HCT116 (cell line): ENCODE results near the gene GAPT. TPM values are rescaled to one million over a fixed set of nuclear protein-coding genes. Genes with fewer than 3 reads are reported as not detected.

ENCODE experiments used
- ATAC-seq: fragments of 200-7000 bp; cut with Tn5 transposase; 2 replicates; pipeline ENCODE4 v1.9.1; 2020; ENCODE audit warnings: mild to moderate bottlenecking, moderate library complexity
- BruUV-seq: library from RNA; stranded (reverse); fragments of 400-500 nt; replicated peaks from 2 replicates; lab custom pipeline; 2021; lab: Mats Ljungman, UMichigan
- CTCF ChIA-PET: fragments of 300-600 bp; sonication (Branson Sonifier 250); formaldehyde crosslinking; loops from one replicate; lab custom pipeline; 2021; ENCODE audit warnings: antibody characterized with exemption; lab: Charles Lee
- POLR2A ChIA-PET: fragments of 300-600, 350-600 bp; sonication (Branson Sonifier 250); formaldehyde crosslinking; loops from one replicate; lab custom pipeline; 2021; ENCODE audit warnings: antibody characterized with exemption; lab: Charles Lee
- RAD21 ChIA-PET, 2 experiments: fragments of 300-600 bp; sonication (Branson Sonifier 250); formaldehyde crosslinking; loops; one replicate each; lab custom pipeline; 2023; ENCODE audit warnings: low total read pairs in 2 of 2; ENCODE audit not compliant: uncharacterized antibody in 2 of 2, unreplicated experiment in 2 of 2, low non-redundant PET in 1 of 2; lab: Charles Lee
- DNase-seq: peaks from one replicate; pipeline ENCODE4 v3.0.0-alpha.2; 2010; ENCODE audit warnings: low read depth, low spot score
- H2AFZ ChIP-seq: fragments of 200-600 bp; shearing (Covaris generic), sonication (generic); 2 replicates; pipeline ENCODE4 v1.6.1; 2017; ENCODE audit warnings: low read depth, mixed run types, mixed read lengths, antibody characterized with exemption, low read length; ENCODE audit not compliant: poor library complexity, severe bottlenecking
- H3K27ac ChIP-seq: 2 replicates; pipeline ENCODE4 v1.5.1; 2012; ENCODE audit warnings: low read depth, low read length
- H3K27me3 ChIP-seq: fragments of 200-600 bp; sonication (generic); 2 replicates; pipeline ENCODE4 v1.6.1; 2016; ENCODE audit warnings: mixed run types, low read length, mixed read lengths; ENCODE audit not compliant: insufficient read depth
- H3K36me3 ChIP-seq, 2 experiments: fragments of 200-500 bp in 1 of 2; fragments of 200-600 bp in 1 of 2; sonication (Bioruptor generic) in 1 of 2; sonication (generic) in 1 of 2; 2 replicates each; pipeline versions ENCODE4 v1.5.1 to v1.6.1; 2014 to 2016; ENCODE audit warnings: low read length in 2 of 2, inconsistent platforms in 1 of 2, mixed read lengths in 1 of 2, mixed run types in 1 of 2; ENCODE audit not compliant: insufficient read depth in 2 of 2, control insufficient read depth in 1 of 2
- H3K4me1 ChIP-seq, 2 experiments: fragments of 200-600 bp in 1 of 2; sonication (generic) in 1 of 2; 2 replicates each; pipeline versions ENCODE4 v1.5.1 to v1.6.1; 2012 to 2017; ENCODE audit warnings: low read length in 2 of 2, inconsistent platforms in 1 of 2, mild to moderate bottlenecking in 1 of 2, mixed read lengths in 1 of 2, mixed run types in 1 of 2, moderate library complexity in 1 of 2; ENCODE audit not compliant: insufficient read depth in 2 of 2, control insufficient read depth in 1 of 2
- H3K4me2 ChIP-seq: fragments of 200-600 bp; sonication (generic); 2 replicates; pipeline ENCODE4 v1.6.1; 2017; ENCODE audit warnings: mixed run types, low read length, mixed read lengths
- H3K4me3 ChIP-seq, 2 experiments: fragments of 200-600 bp in 1 of 2; sonication (generic) in 1 of 2; replicated peaks in 1 of 2; 2 replicates each; pipeline ENCODE4 v1.5.1; 2011 to 2016; ENCODE audit warnings: low read length in 2 of 2, control low read depth in 1 of 2, low read depth in 1 of 2, mild to moderate bottlenecking in 1 of 2, mixed read lengths in 1 of 2, mixed run types in 1 of 2
- H3K79me2 ChIP-seq: fragments of 200-600 bp; sonication (generic); 2 replicates; pipeline ENCODE4 v1.6.1; 2017; ENCODE audit warnings: mild to moderate bottlenecking, mixed run types, low read length, moderate library complexity, mixed read lengths; ENCODE audit not compliant: insufficient read depth
- H3K9ac ChIP-seq: fragments of 200-600 bp; sonication (generic); 2 replicates; pipeline ENCODE4 v1.6.1; 2016; ENCODE audit warnings: low read length, mixed read lengths
- H3K9me2 ChIP-seq: fragments of 200-600 bp; sonication (generic), shearing (Covaris generic); 2 replicates; pipeline ENCODE4 v1.6.1; 2017; ENCODE audit warnings: mixed run types, mild to moderate bottlenecking, moderate library complexity; ENCODE audit not compliant: insufficient read depth
- H3K9me3 ChIP-seq, 2 experiments: fragments of 200-500 bp in 1 of 2; fragments of 200-600 bp in 1 of 2; sonication (Bioruptor generic) in 1 of 2; sonication (generic) in 1 of 2; 2 replicates each; pipeline ENCODE4 v1.6.1; 2014 to 2017; ENCODE audit warnings: low read length in 2 of 2, mixed read lengths in 2 of 2, inconsistent platforms in 1 of 2, low read depth in 1 of 2, mild to moderate bottlenecking in 1 of 2, mixed run types in 1 of 2, moderate library complexity in 1 of 2; ENCODE audit not compliant: control insufficient read depth in 1 of 2, insufficient read depth in 1 of 2
- H4K20me1 ChIP-seq: fragments of 200-600 bp; sonication (generic), shearing (Covaris generic); 2 replicates; pipeline ENCODE4 v1.6.1; 2017; ENCODE audit warnings: mixed run types, mild to moderate bottlenecking, moderate library complexity; ENCODE audit not compliant: insufficient read depth
- ATF3 ChIP-seq: IDR thresholded peaks from 2 replicates; pipeline ENCODE4 v1.6.1; 2012
- CBX3 ChIP-seq: IDR thresholded peaks from 2 replicates; pipeline ENCODE4 v1.6.1; 2012; ENCODE audit warnings: low read depth
- CEBPB ChIP-seq: IDR thresholded peaks from 2 replicates; pipeline ENCODE4 v1.6.1; 2012; ENCODE audit warnings: low read depth
- CTCF ChIP-seq, 3 experiments: fragments of 200-600 bp in 1 of 3; sonication (generic) in 1 of 3; IDR thresholded peaks in 2 of 3; conservative IDR thresholded peaks in 1 of 3; 2 replicates each; pipeline ENCODE4 v1.5.1; 2012 to 2017; ENCODE audit warnings: low read depth in 2 of 3, low read length in 2 of 3, antibody characterized with exemption in 1 of 3, borderline replicate concordance in 1 of 3, control low read depth in 1 of 3, mild to moderate bottlenecking in 1 of 3, mixed read lengths in 1 of 3, mixed run types in 1 of 3, moderate library complexity in 1 of 3; ENCODE audit not compliant: insufficient read depth in 1 of 3
- EGR1 ChIP-seq: IDR thresholded peaks from 2 replicates; pipeline ENCODE4 v1.6.1; 2012; ENCODE audit warnings: low read depth
- ELF1 ChIP-seq: IDR thresholded peaks from 2 replicates; pipeline ENCODE4 v1.6.1; 2012; ENCODE audit warnings: low read depth, borderline replicate concordance
- EZH2phosphoT487 ChIP-seq: fragments of 200-600 bp; IDR thresholded peaks from 2 replicates; pipeline ENCODE4 v1.6.1; 2018; ENCODE audit warnings: antibody characterized with exemption, borderline replicate concordance
- JUND ChIP-seq: IDR thresholded peaks from 2 replicates; pipeline ENCODE4 v1.6.1; 2012
- POLR2A ChIP-seq: IDR thresholded peaks from 2 replicates; pipeline ENCODE4 v1.7.0; 2011; ENCODE audit warnings: borderline replicate concordance; ENCODE audit not compliant: insufficient read depth, insufficient read length; ENCODE audit errors: extremely low read depth
- POLR2AphosphoS5 ChIP-seq: IDR thresholded peaks from 2 replicates; pipeline ENCODE4 v1.6.1; 2011; ENCODE audit warnings: mild to moderate bottlenecking, low read depth, low read length, moderate library complexity
- SRF ChIP-seq: IDR thresholded peaks from 2 replicates; pipeline ENCODE4 v1.6.1; 2012; ENCODE audit warnings: low read depth
- TCF7L2 ChIP-seq: IDR thresholded peaks from 2 replicates; pipeline ENCODE4 v1.7.0; 2011; ENCODE audit warnings: borderline replicate concordance, inconsistent platforms; ENCODE audit not compliant: insufficient read depth, insufficient read length; ENCODE audit errors: extremely low read depth
- YY1 ChIP-seq: IDR thresholded peaks from 2 replicates; pipeline ENCODE4 v1.6.1; 2011; ENCODE audit warnings: low read length, low read depth, moderate library complexity, mild to moderate bottlenecking; ENCODE audit not compliant: insufficient replicate concordance; ENCODE audit errors: extremely low read depth
- ZFX ChIP-seq: fragments of 450-650 bp; IDR thresholded peaks from 2 replicates; pipeline ENCODE4 v1.6.1; 2017
- ZNF274 ChIP-seq: fragments of 200-500 bp; sonication (Bioruptor generic); IDR thresholded peaks from 2 replicates; pipeline ENCODE4 v1.6.1; 2014; ENCODE audit warnings: mild to moderate bottlenecking, low read depth, low read length, inconsistent platforms
- intact Hi-C: fragments of 100-400 bp; cut with micrococcal nuclease; formaldehyde crosslinking; loops from 2 replicates; pipeline ENCODE4 v1.10.0; 2022
- total RNA-seq: library from RNA; stranded (reverse); gene quantifications from one replicate; pipeline ENCODE4 v1.2.1, GENCODE V29; 2021; ENCODE audit not compliant: unreplicated experiment
- TF ChIP-seq, protein P1 (sequence below): IDR thresholded peaks from 2 replicates; pipeline ENCODE4 v1.6.1; 2012; ENCODE audit warnings: low read depth

Gene GAPT
- total RNA-seq, 1 experiment from 2014 or later = not detected

- H3K4me2 ChIP-seq = no peak overlapping the region
- intact Hi-C loops = no loop called here
- no TSS peak for BruUV-seq
- H3K9me3 ChIP-seq = no peaks in the 10 kb centered on the region
- no peaks in the 10 kb centered on the region for H3K4me1 ChIP-seq
- H3K27me3 ChIP-seq = no peaks in the 10 kb centered on the region; the same call in 1 of the 2 replicates
- ChIA-PET RAD21 (no interaction called here), CTCF (no interaction called here)
- H3K36me3 ChIP-seq = no peaks in the 10 kb centered on the region
- DNase-seq = no peak
- no peak overlapping the region for H3K4me3 ChIP-seq
- H3K9ac ChIP-seq = no peak overlapping the region
- H3K79me2 ChIP-seq = no peaks in the 10 kb centered on the region
- TF ChIP-seq JUND (no peak), CBX3 (no peak), EZH2phosphoT487 (no peak), POLR2A (no peak), TCF7L2 (no peak), ZNF274 (no peak), CEBPB (no peak), POLR2AphosphoS5 (no peak), SRF (no peak), ELF1 (no peak), CTCF (IDR thresholded peaks at IDR 0.05 in 2 of 3, conservative IDR thresholded peaks at IDR 0.05 in 1 of 3; ENCODE audit: borderline replicate concordance in 1 of 3, insufficient read depth in 1 of 3, low read depth in 2 of 3, low read length in 2 of 3) (no peak), YY1 (no peak), ZFX (no peak), ATF3 (no peak), EGR1 (no peak)
- TF ChIP-seq, protein P1, sequence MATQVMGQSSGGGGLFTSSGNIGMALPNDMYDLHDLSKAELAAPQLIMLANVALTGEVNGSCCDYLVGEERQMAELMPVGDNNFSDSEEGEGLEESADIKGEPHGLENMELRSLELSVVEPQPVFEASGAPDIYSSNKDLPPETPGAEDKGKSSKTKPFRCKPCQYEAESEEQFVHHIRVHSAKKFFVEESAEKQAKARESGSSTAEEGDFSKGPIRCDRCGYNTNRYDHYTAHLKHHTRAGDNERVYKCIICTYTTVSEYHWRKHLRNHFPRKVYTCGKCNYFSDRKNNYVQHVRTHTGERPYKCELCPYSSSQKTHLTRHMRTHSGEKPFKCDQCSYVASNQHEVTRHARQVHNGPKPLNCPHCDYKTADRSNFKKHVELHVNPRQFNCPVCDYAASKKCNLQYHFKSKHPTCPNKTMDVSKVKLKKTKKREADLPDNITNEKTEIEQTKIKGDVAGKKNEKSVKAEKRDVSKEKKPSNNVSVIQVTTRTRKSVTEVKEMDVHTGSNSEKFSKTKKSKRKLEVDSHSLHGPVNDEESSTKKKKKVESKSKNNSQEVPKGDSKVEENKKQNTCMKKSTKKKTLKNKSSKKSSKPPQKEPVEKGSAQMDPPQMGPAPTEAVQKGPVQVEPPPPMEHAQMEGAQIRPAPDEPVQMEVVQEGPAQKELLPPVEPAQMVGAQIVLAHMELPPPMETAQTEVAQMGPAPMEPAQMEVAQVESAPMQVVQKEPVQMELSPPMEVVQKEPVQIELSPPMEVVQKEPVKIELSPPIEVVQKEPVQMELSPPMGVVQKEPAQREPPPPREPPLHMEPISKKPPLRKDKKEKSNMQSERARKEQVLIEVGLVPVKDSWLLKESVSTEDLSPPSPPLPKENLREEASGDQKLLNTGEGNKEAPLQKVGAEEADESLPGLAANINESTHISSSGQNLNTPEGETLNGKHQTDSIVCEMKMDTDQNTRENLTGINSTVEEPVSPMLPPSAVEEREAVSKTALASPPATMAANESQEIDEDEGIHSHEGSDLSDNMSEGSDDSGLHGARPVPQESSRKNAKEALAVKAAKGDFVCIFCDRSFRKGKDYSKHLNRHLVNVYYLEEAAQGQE = no peak
- TF ChIP-seq, all 23 proteins: peak for 0
- no peaks in the 10 kb centered on the region for H3K9me2 ChIP-seq
- no peak for ATAC-seq
- POLR2A ChIA-PET = no interaction called here
- no peak overlapping the region for H3K27ac ChIP-seq
- no peaks in the 10 kb centered on the region for H4K20me1 ChIP-seq
- no peak overlapping the region for H2AFZ ChIP-seq
Observed at GRCh38 chr5:58524571-58524970, 33.3 kb downstream of the GAPT start.
